Natural killer cell (primary cell): Measurements from ENCODE around the gene CD46. TPM values are rescaled to one million over a fixed set of nuclear protein-coding genes. Genes with fewer than 3 reads are reported as not detected.

Source experiments
- ATAC-seq, 3 donors: fragments of 150-1000 bp in 2 of 3; fragments of 200-7000 bp in 1 of 3; cut with Tn5 transposase; 1 replicate in 1 of 3; 2 replicates in 2 of 3; pipeline ENCODE4 v1.10.0; 2021; ENCODE audit warnings: mild to moderate bottlenecking in 2 of 3, moderate library complexity in 2 of 3
- DNase-seq, 2 donors: peaks; one replicate each; pipeline versions ENCODE4 v3.0.0 to v3.0.0-alpha.2; 2013 to 2021; ENCODE audit warnings: mixed read lengths in 1 of 2
- H3K27ac ChIP-seq: one replicate; pipeline ENCODE4 v1.5.1; 2013; ENCODE audit warnings: mild to moderate bottlenecking, low read length
- H3K27me3 ChIP-seq: one replicate; pipeline ENCODE4 v1.6.1; 2013; ENCODE audit warnings: low read length; ENCODE audit not compliant: control insufficient read depth, insufficient read depth
- H3K36me3 ChIP-seq: one replicate; pipeline ENCODE4 v1.6.1; 2013; ENCODE audit warnings: low read length; ENCODE audit not compliant: control insufficient read depth, insufficient read depth
- H3K4me1 ChIP-seq: one replicate; pipeline ENCODE4 v1.6.1; 2013; ENCODE audit warnings: low read length; ENCODE audit not compliant: control insufficient read depth, insufficient read depth
- H3K4me3 ChIP-seq: one replicate; pipeline ENCODE4 v1.5.1; 2013; ENCODE audit warnings: low read length
- H3K9me3 ChIP-seq: one replicate; pipeline ENCODE4 v1.6.1; 2013; ENCODE audit warnings: low read length; ENCODE audit not compliant: control insufficient read depth, insufficient read depth
- H3K27ac Mint-ChIP-seq, 2 donors: one replicate each; pipeline ENCODE4 v1.8.0; 2022; ENCODE audit warnings: mild to moderate bottlenecking in 2 of 2, mixed read lengths in 2 of 2, moderate library complexity in 1 of 2
- H3K27me3 Mint-ChIP-seq, 2 donors: one replicate each; pipeline ENCODE4 v1.8.0; 2022; ENCODE audit warnings: low read depth in 2 of 2, mixed read lengths in 2 of 2
- H3K36me3 Mint-ChIP-seq: one replicate; pipeline ENCODE4 v1.8.0; 2022; ENCODE audit warnings: mixed read lengths
- H3K4me1 Mint-ChIP-seq, 2 donors: one replicate each; pipeline ENCODE4 v1.8.0; 2022; ENCODE audit warnings: mixed read lengths in 2 of 2
- H3K4me3 Mint-ChIP-seq: one replicate; pipeline ENCODE4 v1.8.0; 2022; ENCODE audit warnings: mild to moderate bottlenecking, moderate library complexity, mixed read lengths
- H3K9me3 Mint-ChIP-seq, 2 donors: one replicate each; pipeline ENCODE4 v1.8.0; 2022; ENCODE audit warnings: mixed read lengths in 2 of 2
- CTCF ChIP-seq: fragments of 200-600 bp; IDR thresholded peaks from one replicate; pipeline ENCODE4 v1.8.0; 2022; ENCODE audit warnings: antibody characterized with exemption
- WGBS: methylation state at CpG from one replicate; pipeline ENCODE4 v1.1.7; 2013; ENCODE audit warnings: missing lambda C conversion rate; ENCODE audit not compliant: insufficient coverage; 5-methylcytosine and 5-hydroxymethylcytosine counted together
- intact Hi-C: fragments of 100-400 bp; cut with micrococcal nuclease; formaldehyde crosslinking; loops from one replicate; pipeline ENCODE4 v1.14.2; 2022
- total RNA-seq, 4 donors: library from RNA; stranded (reverse); fragments of 120-200 nt in 1 of 4; gene quantifications; one replicate each; pipeline versions ENCODE4 v1.2.3 to v1.2.4, GENCODE V29; 2013 to 2022

CD46 gene
- total RNA-seq, 3 donors from 2014 or later (not counting 1 experiment from before 2014, with no cell fraction given): 110 to 126 (median 124) TPM

GRCh38 chr1:207840380-207840779 lies 88.5 kb downstream of the CD46 start:
- no peaks in the 10 kb centered on the region for H3K36me3 Mint-ChIP-seq
- H3K27ac Mint-ChIP-seq: peak overlapping the region in 1 of 2 donors; percentile 66
- peaks cover 4% of the 10 kb centered on the region for H3K36me3 ChIP-seq
- no peaks in the 10 kb centered on the region for H3K9me3 ChIP-seq
- 95% methylated on average over 2 of the region's 2 CpGs for whole genome bisulfite sequencing
- no peaks in the 10 kb centered on the region for H3K27me3 ChIP-seq
- no peak overlapping the region for H3K27ac ChIP-seq
- no peak for ATAC-seq
- no peaks in the 10 kb centered on the region for H3K9me3 Mint-ChIP-seq
- no peak overlapping the region for H3K4me3 Mint-ChIP-seq
- TF ChIP-seq CTCF: no peak
- peaks cover 66 to 67% of the 10 kb centered on the region in 2 donors for H3K4me1 Mint-ChIP-seq
- no peak overlapping the region for H3K4me3 ChIP-seq
- H3K4me1 ChIP-seq: peaks cover 24% of the 10 kb centered on the region
- no peak for DNase-seq
- H3K27me3 Mint-ChIP-seq: no peaks in the 10 kb centered on the region
- intact Hi-C loops: no loop called here

- intact Hi-C loops: no loop called here
- no peak for DNase-seq
- Mint-ChIP-seq H3K4me1 (peaks cover 66 to 73% of the 10 kb centered on the region in 2 donors), H3K27ac (no peak overlapping the region), H3K4me3 (no peak overlapping the region), H3K9me3 (no peaks in the 10 kb centered on the region), H3K27me3 (no peaks in the 10 kb centered on the region), H3K36me3 (no peaks in the 10 kb centered on the region)
- no peaks in the 10 kb centered on the region for H3K27me3 ChIP-seq
- WGBS: 39% methylated on average over 1 of the region's 1 CpG
- H3K4me3 ChIP-seq: no peak overlapping the region
- ATAC-seq: no peak
- H3K4me1 ChIP-seq: peaks cover 26% of the 10 kb centered on the region
- H3K36me3 ChIP-seq: peaks cover 3% of the 10 kb centered on the region
- no peaks in the 10 kb centered on the region for H3K9me3 ChIP-seq
- no peak overlapping the region for H3K27ac ChIP-seq
- TF ChIP-seq CTCF: no peak
These were observed 89.4 kb downstream of the CD46 start for GRCh38 chr1:207841293-207841692.

DNA sequence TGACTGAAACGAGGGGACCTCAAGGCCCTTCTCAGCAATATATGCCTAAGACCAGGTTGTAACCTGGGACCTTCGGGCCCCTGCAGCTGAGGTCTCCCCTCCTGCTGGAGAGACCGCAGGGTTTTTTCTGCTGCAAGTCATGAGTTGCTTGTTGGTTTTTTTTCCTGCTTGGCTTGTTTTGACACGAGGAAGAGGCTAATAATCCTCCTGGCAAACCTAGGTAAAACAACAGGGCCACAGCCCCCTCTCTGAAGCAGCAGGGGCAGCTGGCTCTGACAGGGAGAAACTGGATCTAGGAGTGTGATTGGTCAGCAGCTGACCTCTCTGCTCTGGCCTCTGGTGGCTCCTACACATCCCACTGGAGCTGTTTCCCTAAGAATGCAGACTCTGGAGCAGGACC lies 90.0 kb downstream of the CD46 start:
- no peak overlapping the region for H3K4me3 Mint-ChIP-seq
- no peak overlapping the region for H3K4me3 ChIP-seq
- H3K27ac Mint-ChIP-seq: no peak overlapping the region
- no peak for TF ChIP-seq CTCF
- no peaks in the 10 kb centered on the region for H3K36me3 Mint-ChIP-seq
- peaks cover 66 to 70% of the 10 kb centered on the region in 2 donors for H3K4me1 Mint-ChIP-seq
- H3K27me3 Mint-ChIP-seq: no peaks in the 10 kb centered on the region
- 43% methylated on average over 4 of the region's 4 CpGs for WGBS
- no peak overlapping the region for H3K27ac ChIP-seq
- no peaks in the 10 kb centered on the region for H3K27me3 ChIP-seq
- no peaks in the 10 kb centered on the region for H3K9me3 Mint-ChIP-seq
- intact Hi-C loops: no loop called here
- H3K9me3 ChIP-seq: no peaks in the 10 kb centered on the region
- peaks cover 3% of the 10 kb centered on the region for H3K36me3 ChIP-seq
- ATAC-seq (no peak), DNase-seq (no peak)
- H3K4me1 ChIP-seq: peaks cover 26% of the 10 kb centered on the region

- H3K36me3 Mint-ChIP-seq: no peaks in the 10 kb centered on the region
- no peaks in the 10 kb centered on the region for H3K27me3 Mint-ChIP-seq
- peaks cover 61 to 67% of the 10 kb centered on the region in 2 donors for H3K4me1 Mint-ChIP-seq
- Histone ChIP-seq H3K36me3 (peaks cover 3% of the 10 kb centered on the region), H3K9me3 (no peaks in the 10 kb centered on the region), H3K27ac (no peak overlapping the region), H3K4me3 (no peak overlapping the region), H3K4me1 (peaks cover 26% of the 10 kb centered on the region), H3K27me3 (no peaks in the 10 kb centered on the region)
- DNase-seq: no peak
- H3K27ac Mint-ChIP-seq: no peak overlapping the region
- ATAC-seq: no peak
- over 99% methylated on average over 5 of the region's 6 CpGs for WGBS
- no peaks in the 10 kb centered on the region for H3K9me3 Mint-ChIP-seq
- TF ChIP-seq CTCF: no peak
- no peak overlapping the region for H3K4me3 Mint-ChIP-seq
- intact Hi-C loops: no loop called here
These were observed 90.7 kb downstream of the CD46 start for GRCh38 chr1:207842506-207842905.
